Activated CD4-positive, alpha-beta memory T cell treated with anti-CD3 and anti-CD28 coated beads for 36 hours (primary cell): ENCODE results near the gene CD48. TPM values are rescaled to one million over a fixed set of nuclear protein-coding genes. Genes with fewer than 3 reads are reported as not detected.

Experiments
- CTCF ChIA-PET: fragments of 350-600 bp; sonication (Branson Sonifier 250); formaldehyde crosslinking; loops from one replicate; lab custom pipeline; 2021; ENCODE audit warnings: antibody characterized with exemption, inconsistent platforms; lab: Charles Lee
- POLR2A ChIA-PET: fragments of 350-600 bp; sonication (Branson Sonifier 250); formaldehyde crosslinking; loops from one replicate; lab custom pipeline; 2021; ENCODE audit warnings: antibody characterized with exemption; lab: Charles Lee
- DNase-seq: peaks from one replicate; pipeline ENCODE4 v3.0.0-alpha.2; 2020
- H3K27ac Mint-ChIP-seq: one replicate; pipeline ENCODE4 v1.8.0; 2021; ENCODE audit warnings: mixed read lengths
- H3K27me3 Mint-ChIP-seq: one replicate; pipeline ENCODE4 v1.8.0; 2021; ENCODE audit warnings: mixed read lengths
- H3K36me3 Mint-ChIP-seq: one replicate; pipeline ENCODE4 v1.8.0; 2021; ENCODE audit warnings: mixed read lengths
- H3K4me1 Mint-ChIP-seq: one replicate; pipeline ENCODE4 v1.8.0; 2021; ENCODE audit warnings: low read depth, mixed read lengths
- H3K4me3 Mint-ChIP-seq: one replicate; pipeline ENCODE4 v1.8.0; 2021; ENCODE audit warnings: mild to moderate bottlenecking, mixed read lengths
- H3K9me3 Mint-ChIP-seq: one replicate; pipeline ENCODE4 v1.8.0; 2021; ENCODE audit warnings: mixed read lengths
- intact Hi-C: fragments of 100-400 bp; cut with micrococcal nuclease; formaldehyde crosslinking; loops from one replicate; pipeline ENCODE4 v1.15.1; 2023
- total RNA-seq, 2 experiments: library from RNA; stranded (reverse); gene quantifications; one replicate each; pipeline ENCODE4 v1.2.3, GENCODE V29; 2021

The CD48 gene
- total RNA-seq, 2 experiments from 2014 or later, result 190 to 194 TPM

GRCh38 chr1:160748878-160749269, 37.3 kb upstream of the CD48 start:
- ChIA-PET POLR2A (no interaction called here), CTCF (interaction anchor here (0.7 to 7.2 kb wide), 11 partner anchors 19 to 86 kb away, joined by 3 to 85 read pairs (median 3); no protein-coding TSS in a partner anchor)
- intact Hi-C loops, result loop anchor here (1.0 kb wide), 1 partner anchor 18 kb away; no protein-coding TSS in a partner anchor
- peaks cover 7% of the 10 kb centered on the region for H3K36me3 Mint-ChIP-seq
- no peak overlapping the region for H3K27ac Mint-ChIP-seq
- DNase-seq, result no peak
- no peaks in the 10 kb centered on the region for H3K9me3 Mint-ChIP-seq
- H3K4me3 Mint-ChIP-seq, result no peak overlapping the region
- peaks cover 57% of the 10 kb centered on the region for H3K4me1 Mint-ChIP-seq
- H3K27me3 Mint-ChIP-seq, result no peaks in the 10 kb centered on the region

- intact Hi-C loops, result loop anchor here (1.0 kb wide), 1 partner anchor 19 kb away; no protein-coding TSS in a partner anchor
- ChIA-PET POLR2A (interaction anchor here (0.8 kb wide), 1 partner anchor 19 kb away, joined by 4 read pairs; no protein-coding TSS in a partner anchor), CTCF (interaction anchor here (0.5 to 7.2 kb wide), 12 partner anchors 19 to 312 kb away, joined by 3 to 85 read pairs (median 4); no protein-coding TSS in a partner anchor)
- no peak for DNase-seq
- Mint-ChIP-seq H3K4me1 (peaks cover 62% of the 10 kb centered on the region), H3K27me3 (no peaks in the 10 kb centered on the region), H3K9me3 (no peaks in the 10 kb centered on the region), H3K4me3 (no peak overlapping the region), H3K36me3 (peaks cover 5% of the 10 kb centered on the region), H3K27ac (no peak overlapping the region)
Observed at GRCh38 chr1:160748181-160748877, 36.7 kb upstream of the CD48 start.

DNA sequence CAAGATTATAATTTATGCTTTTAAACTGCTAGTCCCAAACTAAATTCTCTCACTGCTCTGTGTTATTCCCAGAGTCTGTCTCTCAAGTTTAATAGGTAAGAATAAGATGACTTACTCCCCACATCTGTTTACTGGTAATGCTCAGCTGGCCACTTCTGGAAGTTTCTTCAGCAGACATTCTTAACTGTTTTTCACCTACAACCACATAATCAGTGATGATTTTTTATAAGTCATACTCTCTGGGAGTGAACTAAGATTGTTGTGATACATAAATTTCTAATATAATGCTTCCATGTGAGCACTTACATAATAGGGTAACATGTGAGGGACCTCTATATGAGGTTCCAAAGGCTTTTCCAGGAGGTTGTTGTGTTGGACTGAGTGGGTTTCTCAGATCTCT, 36.1 kb upstream of the CD48 start:
- peaks cover 5% of the 10 kb centered on the region for H3K36me3 Mint-ChIP-seq
- H3K4me3 Mint-ChIP-seq, result no peak overlapping the region
- no peaks in the 10 kb centered on the region for H3K9me3 Mint-ChIP-seq
- no peaks in the 10 kb centered on the region for H3K27me3 Mint-ChIP-seq
- DNase-seq, result no peak
- CTCF ChIA-PET, result interaction anchor here (0.5 to 7.2 kb wide), 9 partner anchors 14 to 313 kb away, joined by 3 to 85 read pairs (median 6); no protein-coding TSS in a partner anchor
- intact Hi-C loops, result loop anchor here (1.0 kb wide), 1 partner anchor 20 kb away; no protein-coding TSS in a partner anchor
- POLR2A ChIA-PET, result interaction anchor here (0.8 kb wide), 1 partner anchor 20 kb away, joined by 4 read pairs; no protein-coding TSS in a partner anchor
- no peak overlapping the region for H3K27ac Mint-ChIP-seq
- H3K4me1 Mint-ChIP-seq, result peaks cover 66% of the 10 kb centered on the region

GRCh38 chr1:160746836-160747500, 35.3 kb upstream of the CD48 start:
- no peaks in the 10 kb centered on the region for H3K9me3 Mint-ChIP-seq
- DNase-seq, result no peak
- H3K27me3 Mint-ChIP-seq, result no peaks in the 10 kb centered on the region
- no peak overlapping the region for H3K4me3 Mint-ChIP-seq
- H3K27ac Mint-ChIP-seq, result peak overlapping the region; percentile 7
- CTCF ChIA-PET, result interaction anchor here (0.9 to 7.2 kb wide), 6 partner anchors 13 to 205 kb away, joined by 3 to 85 read pairs (median 7); no protein-coding TSS in a partner anchor
- POLR2A ChIA-PET, result no interaction called here
- peaks cover 66% of the 10 kb centered on the region for H3K4me1 Mint-ChIP-seq
- H3K36me3 Mint-ChIP-seq, result peaks cover 5% of the 10 kb centered on the region
- intact Hi-C loops, result no loop called here

- intact Hi-C loops, result no loop called here
- POLR2A ChIA-PET, result no interaction called here
- Mint-ChIP-seq H3K4me1 (peaks cover 64% of the 10 kb centered on the region), H3K4me3 (no peak overlapping the region), H3K27me3 (no peaks in the 10 kb centered on the region), H3K9me3 (no peaks in the 10 kb centered on the region), H3K36me3 (peaks cover 1% of the 10 kb centered on the region), H3K27ac (no peak overlapping the region)
- DNase-seq, result no peak
- CTCF ChIA-PET, result interaction anchor here (0.9 to 7.2 kb wide), 6 partner anchors 16 to 206 kb away, joined by 3 to 85 read pairs (median 4); no protein-coding TSS in a partner anchor
Observed at GRCh38 chr1:160745551-160745950, 33.9 kb upstream of the CD48 start.

DNA sequence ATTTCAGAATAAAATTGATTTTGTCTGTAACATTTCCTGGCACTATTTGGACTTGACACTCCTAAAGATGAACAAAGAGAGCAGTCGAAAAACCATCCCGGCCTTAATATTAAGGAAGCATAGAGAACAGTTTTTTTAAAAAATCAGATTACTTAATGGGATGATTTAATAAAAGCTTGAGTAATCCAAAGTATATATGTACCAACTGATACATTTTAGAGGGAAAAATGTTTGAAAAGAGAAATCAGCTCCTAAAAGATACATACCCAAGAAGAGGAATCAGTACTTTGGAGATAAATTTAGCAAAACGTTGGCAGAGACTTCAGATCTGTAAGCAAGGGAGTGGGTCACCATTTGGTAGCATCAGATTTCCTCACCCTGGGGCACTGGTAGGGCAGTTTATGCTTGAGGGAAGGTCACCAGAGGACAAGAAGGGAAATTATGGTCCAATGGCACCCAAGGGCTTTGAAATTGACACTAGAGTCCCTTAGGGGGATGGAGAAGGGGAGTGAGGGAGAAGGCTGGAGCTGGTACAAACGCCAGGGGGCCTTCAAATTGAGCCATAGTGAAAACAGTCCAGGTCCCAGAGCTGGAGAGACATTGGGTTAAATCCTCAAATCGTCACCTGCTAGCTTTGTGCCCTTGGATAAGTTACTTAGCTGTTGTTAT, 33.4 kb upstream of the CD48 start:
- Mint-ChIP-seq H3K4me3 (no peak overlapping the region), H3K4me1 (peaks cover 60% of the 10 kb centered on the region), H3K27ac (peak overlapping the region; percentile 46), H3K36me3 (no peaks in the 10 kb centered on the region), H3K27me3 (no peaks in the 10 kb centered on the region), H3K9me3 (no peaks in the 10 kb centered on the region)
- CTCF ChIA-PET, result interaction anchor here (0.9 to 7.2 kb wide), 9 partner anchors 17 to 206 kb away, joined by 3 to 85 read pairs (median 5); no protein-coding TSS in a partner anchor
- POLR2A ChIA-PET, result interaction anchor here (1.0 kb wide), 1 partner anchor 23 kb away, joined by 3 read pairs; no protein-coding TSS in a partner anchor
- intact Hi-C loops, result loop anchor here (1.0 kb wide), 1 partner anchor 18 kb away; no protein-coding TSS in a partner anchor
- no peak for DNase-seq

DNA sequence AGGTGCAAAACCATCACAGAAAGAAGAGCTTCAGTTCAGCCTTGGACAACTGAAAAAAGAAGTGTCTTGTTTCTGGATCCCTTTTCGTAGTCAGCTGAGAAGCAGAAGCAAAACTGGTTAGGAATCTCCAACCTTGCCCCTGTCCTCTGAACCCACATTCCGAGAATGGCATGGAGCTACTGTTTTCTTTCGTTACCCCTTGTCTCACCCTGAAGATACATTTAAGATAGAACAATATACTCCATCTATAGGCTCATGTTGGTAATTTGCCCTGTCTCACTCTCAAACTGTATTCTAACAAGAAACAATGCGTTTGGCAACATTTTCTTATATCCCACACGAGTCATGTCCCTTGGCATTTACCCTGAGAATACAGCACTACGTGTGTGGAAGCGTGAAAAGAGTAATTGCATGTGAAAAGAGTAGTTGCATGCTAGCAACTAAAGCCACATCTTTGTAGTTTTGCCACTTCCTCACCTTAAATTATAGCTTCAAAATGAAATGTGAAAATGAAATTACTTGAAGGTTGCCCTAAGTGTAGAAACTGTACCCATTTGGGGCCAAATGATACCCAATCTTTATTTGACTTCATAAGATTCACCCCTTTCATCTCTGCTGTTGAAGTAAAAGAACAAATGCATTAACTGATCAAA, 32.7 kb upstream of the CD48 start:
- intact Hi-C loops, result loop anchor here (1.0 kb wide), 1 partner anchor 17 kb away; no protein-coding TSS in a partner anchor
- H3K27ac Mint-ChIP-seq, result peak overlapping the region; percentile 46
- H3K4me3 Mint-ChIP-seq, result peak overlapping the region; percentile 18
- DNase-seq, result no peak
- H3K4me1 Mint-ChIP-seq, result peaks cover 61% of the 10 kb centered on the region
- no peaks in the 10 kb centered on the region for H3K36me3 Mint-ChIP-seq
- no peaks in the 10 kb centered on the region for H3K9me3 Mint-ChIP-seq
- ChIA-PET CTCF (interaction anchor here (1.0 to 7.2 kb wide), 9 partner anchors 17 to 207 kb away, joined by 3 to 85 read pairs (median 4); no protein-coding TSS in a partner anchor), POLR2A (interaction anchor here (0.5 to 1.0 kb wide), 3 partner anchors 24 to 285 kb away, joined by 3 to 4 read pairs (median 4); no protein-coding TSS in a partner anchor)
- H3K27me3 Mint-ChIP-seq, result no peaks in the 10 kb centered on the region

- intact Hi-C loops, result no loop called here
- Mint-ChIP-seq H3K9me3 (no peaks in the 10 kb centered on the region), H3K27ac (peak overlapping the region; percentile 0), H3K36me3 (no peaks in the 10 kb centered on the region), H3K4me3 (no peak overlapping the region), H3K27me3 (no peaks in the 10 kb centered on the region), H3K4me1 (peaks cover 60% of the 10 kb centered on the region)
- ChIA-PET POLR2A (no interaction called here), CTCF (interaction anchor here (1.2 to 1.5 kb wide), 3 partner anchors 34 to 84 kb away, joined by 3 to 4 read pairs (median 3); no protein-coding TSS in a partner anchor)
- DNase-seq, result no peak
Observed at GRCh38 chr1:160743266-160743665, 31.6 kb upstream of the CD48 start.

DNA sequence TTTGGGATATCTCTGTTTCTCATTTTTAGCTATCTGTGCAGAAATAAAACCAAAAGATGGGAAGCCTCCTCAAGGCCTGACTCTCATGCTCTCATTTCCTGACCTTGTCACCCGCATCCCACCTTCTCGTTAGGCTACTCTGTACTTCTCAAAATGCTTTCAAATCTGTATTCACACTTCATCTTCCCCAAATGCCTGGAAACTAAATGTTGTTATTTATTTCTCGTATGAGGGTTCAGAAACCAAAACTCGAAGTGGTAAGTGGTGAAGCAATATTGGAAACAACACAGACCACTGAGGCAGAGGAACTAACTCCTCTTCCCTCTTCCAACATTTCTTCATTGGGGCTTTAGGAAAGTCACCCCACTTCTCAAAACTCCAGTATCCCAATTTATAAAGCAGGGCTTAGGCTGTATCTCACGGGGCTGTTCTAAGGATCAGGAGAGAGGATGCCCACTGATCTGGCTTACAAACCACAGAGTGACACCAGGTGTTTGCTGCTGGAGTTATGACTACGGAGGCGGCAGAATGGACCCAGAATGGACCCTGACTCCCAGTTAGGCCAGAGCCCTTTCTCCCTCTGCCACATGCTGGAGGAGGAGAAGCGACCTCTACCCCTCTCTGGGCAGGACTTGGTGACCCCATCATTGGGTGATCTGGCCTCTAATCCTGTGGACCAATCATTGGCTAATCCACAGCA, 31.0 kb upstream of the CD48 start:
- no peaks in the 10 kb centered on the region for H3K27me3 Mint-ChIP-seq
- H3K36me3 Mint-ChIP-seq, result no peaks in the 10 kb centered on the region
- no peak for DNase-seq
- H3K4me1 Mint-ChIP-seq, result peaks cover 57% of the 10 kb centered on the region
- H3K27ac Mint-ChIP-seq, result peak overlapping the region; percentile 0
- H3K9me3 Mint-ChIP-seq, result peaks cover 4% of the 10 kb centered on the region
- POLR2A ChIA-PET, result no interaction called here
- H3K4me3 Mint-ChIP-seq, result no peak overlapping the region
- intact Hi-C loops, result no loop called here
- CTCF ChIA-PET, result interaction anchor here (1.5 kb wide), 1 partner anchor 38 kb away, joined by 3 read pairs; no protein-coding TSS in a partner anchor

DNA sequence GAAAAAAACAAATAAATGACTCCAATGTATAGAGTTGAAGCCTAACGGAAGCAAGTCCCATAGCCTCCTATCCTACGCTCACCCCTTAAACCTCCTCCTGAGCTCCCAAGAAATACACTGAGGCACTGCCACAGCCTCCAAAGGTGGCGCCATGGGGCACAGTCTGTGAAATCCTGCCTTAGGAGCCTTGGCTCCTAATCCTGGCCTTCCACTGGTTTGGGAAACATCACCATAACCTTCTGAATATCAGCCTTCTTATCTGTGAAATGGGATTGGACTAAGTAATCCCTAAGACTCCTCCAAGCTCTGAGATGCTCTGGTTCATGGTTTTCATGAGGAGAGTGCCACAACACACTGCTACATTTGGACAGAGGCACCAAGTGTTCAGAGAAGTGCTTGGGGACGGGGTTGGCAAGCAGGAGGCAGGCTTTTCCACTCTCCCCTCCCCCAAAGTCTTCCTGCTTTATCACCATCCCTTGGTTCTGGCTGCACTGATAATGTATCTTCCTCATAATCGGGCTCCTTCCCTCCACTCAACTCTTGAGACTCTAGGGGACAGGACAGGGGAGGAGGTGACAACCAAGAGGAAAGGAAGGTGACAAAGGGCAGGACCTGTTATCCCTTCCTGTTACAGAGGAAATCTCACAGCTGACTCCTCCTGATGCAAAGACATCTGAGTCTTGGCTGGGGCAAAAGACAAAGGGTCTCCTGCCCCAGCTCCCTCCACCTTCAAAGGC, 30.2 kb upstream of the CD48 start:
- ChIA-PET CTCF (interaction anchor here (0.6 to 4.0 kb wide), 5 partner anchors 9 to 39 kb away, joined by 3 to 27 read pairs (median 3); no protein-coding TSS in a partner anchor), POLR2A (interaction anchor here (1.0 kb wide), 1 partner anchor 26 kb away, joined by 3 read pairs; no protein-coding TSS in a partner anchor)
- H3K4me1 Mint-ChIP-seq, result peaks cover 57% of the 10 kb centered on the region
- H3K27me3 Mint-ChIP-seq, result no peaks in the 10 kb centered on the region
- no peak overlapping the region for H3K27ac Mint-ChIP-seq
- peaks cover 4% of the 10 kb centered on the region for H3K36me3 Mint-ChIP-seq
- H3K4me3 Mint-ChIP-seq, result no peak overlapping the region
- peaks cover 11% of the 10 kb centered on the region for H3K9me3 Mint-ChIP-seq
- intact Hi-C loops, result no loop called here
- no peak for DNase-seq
